ENCODE data around the gene ASB3.
"Not testable (repeated sequence)": the region's sequence is repeated elsewhere in the genome, so short reads cannot be mapped to it uniquely, and the experiment has no call there.

Gene ASB3

GRCh38 chr2:53737091-53737490 lies 49.7 kb downstream of the ASB3 start:
- DNase-seq, result no peak

GRCh38 chr2:53729143-53729762 lies 57.5 kb downstream of the ASB3 start:
- DNase-seq, result no peak

- no peak for DNase-seq
Observed at GRCh38 chr2:53727921-53728320, 58.8 kb downstream of the ASB3 start.

- DNase-seq, result no peak
Observed at GRCh38 chr2:53725662-53726061, 61.1 kb downstream of the ASB3 start.

- no peak for DNase-seq
Observed at GRCh38 chr2:53724536-53724935, 62.2 kb downstream of the ASB3 start.

GRCh38 chr2:53720944-53721343 lies 65.8 kb downstream of the ASB3 start:
- DNase-seq, result not testable (repeated sequence)

- no peak for DNase-seq
Observed at GRCh38 chr2:53715568-53715967, 71.2 kb downstream of the ASB3 start.

GRCh38 chr2:53711271-53711780 lies 75.4 kb downstream of the ASB3 start:
- no peak for DNase-seq

- no peak for DNase-seq
Observed at GRCh38 chr2:53708988-53709387, 77.8 kb downstream of the ASB3 start.

- no peak for DNase-seq
Observed at GRCh38 chr2:53701221-53701620, 85.5 kb downstream of the ASB3 start.

GRCh38 chr2:53697686-53698085 lies 89.1 kb downstream of the ASB3 start:
- DNase-seq, result no peak

- no peak for DNase-seq
Observed at GRCh38 chr2:53697092-53697491, 89.7 kb downstream of the ASB3 start.

- no peak for DNase-seq
Observed at GRCh38 chr2:53695575-53695974, 91.2 kb downstream of the ASB3 start.

GRCh38 chr2:53694096-53694771 lies 92.5 kb downstream of the ASB3 start:
- DNase-seq, result no peak

GRCh38 chr2:53690876-53691275 lies 95.9 kb downstream of the ASB3 start:
- DNase-seq, result no peak

GRCh38 chr2:53672881-53673522 lies 113.8 kb downstream of the ASB3 start:
- DNase-seq, result no peak

GRCh38 chr2:53670331-53670730 lies 116.4 kb downstream of the ASB3 start:
- DNase-seq, result no peak

GRCh38 chr2:53668624-53669026 lies 118.1 kb downstream of the ASB3 start:
- no peak for DNase-seq

GRCh38 chr2:53667130-53667529 lies 119.6 kb downstream of the ASB3 start:
- not testable (repeated sequence) for DNase-seq

GRCh38 chr2:53660886-53661285 lies 125.9 kb downstream of the ASB3 start:
- DNase-seq, result no peak

- not testable (repeated sequence) for DNase-seq
Observed at GRCh38 chr2:53658474-53658873, 128.3 kb downstream of the ASB3 start.

- no peak for DNase-seq
Observed at GRCh38 chr2:53655256-53655655, 131.5 kb downstream of the ASB3 start.

GRCh38 chr2:53654396-53654795 lies 132.4 kb downstream of the ASB3 start:
- DNase-seq, result no peak
